Non-pigmented ciliary epithelial cell (primary cell): ENCODE measurements around the gene EXOG.

Experiments
- DNase-seq: peaks from one replicate; pipeline ENCODE4 v3.0.0-alpha.2; 2010; ENCODE audit warnings: low read depth

EXOG gene

DNA sequence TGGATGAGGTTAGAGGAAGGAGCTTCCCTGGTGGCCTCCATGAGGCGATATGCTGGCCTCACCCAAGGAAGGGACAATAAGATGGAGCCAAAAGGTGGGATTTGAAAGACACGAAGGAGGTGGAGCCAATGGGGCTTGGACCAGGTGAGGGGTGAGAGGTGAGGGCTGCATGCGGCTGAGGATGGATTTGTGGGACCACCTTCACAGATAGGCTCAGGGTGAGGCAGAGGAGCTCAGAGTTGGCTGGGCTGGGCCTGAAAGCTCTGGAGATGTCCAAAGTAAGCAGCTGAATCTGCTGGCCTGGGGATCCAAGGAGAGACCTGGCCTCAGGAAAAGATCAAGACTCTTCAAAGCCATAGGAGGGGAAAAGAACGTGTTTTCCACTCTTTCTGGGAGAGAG is 49.8 kb downstream of the EXOG start:
- DNase-seq, result no peak

- DNase-seq, result no peak
Measured at GRCh38 chr3:38548154-38548931, 52.2 kb downstream of the EXOG start.

- no peak for DNase-seq
Measured at GRCh38 chr3:38549082-38549481, 52.9 kb downstream of the EXOG start.

GRCh38 chr3:38549486-38549885 is 53.3 kb downstream of the EXOG start:
- DNase-seq, result no peak

- DNase-seq, result no peak
Measured at GRCh38 chr3:38549957-38550840, 54.1 kb downstream of the EXOG start.

DNA sequence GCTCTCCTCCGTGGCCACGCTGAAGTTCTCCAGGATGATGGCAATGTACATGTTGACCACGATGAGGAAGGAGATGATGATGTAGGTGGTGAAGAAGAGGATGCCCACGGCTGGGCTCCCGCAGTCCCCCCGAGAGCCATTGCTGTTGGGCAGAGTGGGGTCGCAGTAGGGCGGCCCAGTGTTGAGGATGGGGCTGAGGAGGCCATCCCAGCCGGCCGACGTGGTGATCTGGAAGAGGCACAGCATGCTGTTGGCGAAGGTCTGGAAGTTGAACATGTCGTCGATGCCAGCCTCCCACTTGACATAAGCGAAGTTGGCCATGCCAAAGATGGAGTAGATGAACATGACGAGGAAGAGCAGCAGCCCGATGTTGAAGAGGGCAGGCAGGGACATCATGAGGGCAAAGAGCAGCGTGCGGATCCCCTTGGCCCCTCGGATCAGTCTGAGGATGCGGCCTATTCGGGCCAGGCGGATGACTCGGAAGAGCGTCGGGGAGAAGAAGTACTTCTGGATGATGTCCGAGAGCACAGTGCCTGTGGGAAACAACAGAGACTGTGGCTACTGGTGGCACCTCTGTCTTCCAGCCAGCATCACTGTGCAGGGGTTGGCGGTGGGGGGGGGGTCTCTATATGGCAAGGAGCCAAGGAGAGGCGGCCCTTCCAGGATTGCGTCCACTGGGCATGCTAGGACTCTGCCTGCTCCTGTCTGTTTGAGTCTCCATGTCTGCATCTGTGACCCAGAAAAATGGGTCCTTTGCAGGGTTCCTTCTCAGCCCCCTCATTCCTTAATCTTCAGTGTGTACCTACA is 55.1 kb downstream of the EXOG start:
- DNase-seq, result no peak

- no peak for DNase-seq
Measured at GRCh38 chr3:38552364-38552763, 56.2 kb downstream of the EXOG start.

- DNase-seq, result no peak
Measured at GRCh38 chr3:38553071-38553470, 56.9 kb downstream of the EXOG start.

- no peak for DNase-seq
Measured at GRCh38 chr3:38554127-38554827, 58.1 kb downstream of the EXOG start.

DNA sequence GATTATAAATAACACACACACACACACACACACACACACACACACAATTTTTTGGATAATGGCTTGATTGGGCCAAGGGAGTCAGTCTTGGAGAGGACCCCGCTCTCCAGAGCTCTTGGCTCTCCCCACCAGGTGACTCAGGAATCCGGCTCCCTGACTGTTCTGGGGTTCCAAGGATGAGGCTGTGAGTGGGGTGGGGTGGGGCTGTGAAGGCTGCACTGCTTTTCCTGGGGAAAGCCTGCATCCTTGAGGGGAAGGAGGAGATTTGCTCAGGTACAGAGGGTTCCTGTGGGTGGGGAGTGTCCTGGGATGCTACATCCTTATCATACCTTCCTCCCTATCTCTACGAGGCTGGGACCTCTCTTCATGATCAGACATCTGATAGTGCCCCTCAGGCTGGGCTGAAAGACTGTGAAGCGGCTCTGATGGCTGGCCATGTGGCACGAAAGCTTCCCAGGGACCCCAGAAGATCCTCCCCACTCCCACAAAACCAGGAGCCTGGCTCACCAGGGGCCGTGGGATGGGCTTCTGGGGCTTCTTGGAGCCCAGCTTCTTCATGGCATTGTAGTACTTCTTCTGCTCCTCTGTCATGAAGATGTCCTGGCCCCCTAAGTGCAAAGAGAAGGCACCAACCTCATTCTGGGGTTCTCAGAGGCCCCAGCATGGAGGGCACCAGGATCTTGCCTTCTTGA is 59.2 kb downstream of the EXOG start:
- no peak for DNase-seq

- no peak for DNase-seq
Measured at GRCh38 chr3:38555926-38556325, 59.8 kb downstream of the EXOG start.

GRCh38 chr3:38556640-38557358 is 60.7 kb downstream of the EXOG start:
- no peak for DNase-seq

- DNase-seq, result no peak
Measured at GRCh38 chr3:38558864-38559263, 62.7 kb downstream of the EXOG start.

DNA sequence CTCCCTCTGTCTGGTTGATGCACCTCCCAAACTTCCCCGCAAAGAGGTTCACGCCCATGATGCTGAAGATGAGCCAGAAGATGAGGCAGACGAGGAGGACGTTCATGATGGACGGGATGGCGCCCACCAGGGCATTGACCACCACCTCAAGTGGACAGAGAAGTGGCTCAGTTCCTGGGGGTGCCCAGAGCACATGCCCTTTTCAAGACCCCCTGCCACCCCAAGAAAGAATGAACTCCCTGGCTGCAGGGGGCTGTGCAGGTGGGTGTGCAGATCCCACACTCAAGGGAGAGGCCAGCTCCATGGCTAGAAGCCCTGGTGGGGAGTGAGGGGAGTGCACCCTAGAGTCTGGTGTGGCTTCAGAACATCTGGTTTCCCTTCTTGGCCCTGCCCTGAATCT is 64.1 kb downstream of the EXOG start:
- no peak for DNase-seq

- DNase-seq, result no peak
Measured at GRCh38 chr3:38560996-38561717, 65.0 kb downstream of the EXOG start.

DNA sequence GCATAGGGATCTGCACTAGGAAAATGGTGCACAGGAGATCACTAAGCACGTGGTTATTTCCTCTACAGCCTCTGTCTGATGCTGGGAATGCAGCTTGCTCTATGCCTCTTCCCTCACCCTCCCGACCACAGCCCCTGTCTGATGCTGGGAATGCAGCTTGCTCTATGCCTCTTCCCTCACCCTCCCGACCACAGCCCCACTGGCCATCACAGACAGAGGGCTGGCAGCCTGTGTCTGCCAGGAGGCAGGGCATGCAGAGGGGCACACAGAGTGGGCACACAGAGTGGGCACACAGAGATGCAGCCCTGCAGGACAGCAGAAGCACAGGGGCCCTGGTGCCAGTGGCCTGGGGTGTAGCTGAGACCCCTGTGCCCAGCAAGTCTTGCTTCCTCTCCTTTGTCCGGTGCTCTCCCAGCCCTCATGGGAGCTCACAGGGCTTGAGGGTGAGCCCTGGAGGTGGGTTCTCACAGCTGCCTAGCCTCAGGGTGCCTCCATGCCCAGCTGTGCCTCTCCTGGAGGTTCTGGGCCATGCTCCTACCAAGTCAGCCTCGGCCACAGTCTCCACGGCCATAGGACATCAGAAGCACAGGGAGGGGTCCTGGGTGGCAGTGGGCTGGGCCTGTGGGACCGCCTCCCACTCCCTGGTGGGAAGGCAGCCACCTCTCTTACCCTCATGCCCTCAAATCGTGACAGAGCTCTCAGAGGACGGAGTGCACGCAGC is 65.8 kb downstream of the EXOG start:
- no peak for DNase-seq

DNA sequence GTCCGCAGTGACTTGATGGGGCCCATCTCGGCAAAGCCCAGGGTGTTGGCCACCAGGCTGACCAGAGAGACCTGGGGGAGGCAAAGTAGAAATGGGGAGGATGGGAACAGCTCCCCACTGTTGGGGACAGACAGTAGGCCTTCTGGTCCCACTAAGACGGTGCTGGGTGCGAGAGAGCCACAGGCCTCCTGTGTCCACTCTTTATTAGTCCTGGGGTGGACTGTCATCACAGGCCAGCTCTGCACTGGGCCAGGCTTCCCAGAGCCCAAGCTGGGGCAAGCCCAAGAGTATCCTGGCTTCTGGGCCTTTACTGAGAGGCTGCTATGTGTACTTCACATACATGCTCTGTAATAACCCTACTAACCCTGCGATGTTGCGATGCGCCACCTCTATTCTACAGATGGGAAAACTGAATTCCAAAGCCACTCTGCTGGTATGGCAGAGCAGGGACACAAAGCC is 66.4 kb downstream of the EXOG start:
- no peak for DNase-seq

DNA sequence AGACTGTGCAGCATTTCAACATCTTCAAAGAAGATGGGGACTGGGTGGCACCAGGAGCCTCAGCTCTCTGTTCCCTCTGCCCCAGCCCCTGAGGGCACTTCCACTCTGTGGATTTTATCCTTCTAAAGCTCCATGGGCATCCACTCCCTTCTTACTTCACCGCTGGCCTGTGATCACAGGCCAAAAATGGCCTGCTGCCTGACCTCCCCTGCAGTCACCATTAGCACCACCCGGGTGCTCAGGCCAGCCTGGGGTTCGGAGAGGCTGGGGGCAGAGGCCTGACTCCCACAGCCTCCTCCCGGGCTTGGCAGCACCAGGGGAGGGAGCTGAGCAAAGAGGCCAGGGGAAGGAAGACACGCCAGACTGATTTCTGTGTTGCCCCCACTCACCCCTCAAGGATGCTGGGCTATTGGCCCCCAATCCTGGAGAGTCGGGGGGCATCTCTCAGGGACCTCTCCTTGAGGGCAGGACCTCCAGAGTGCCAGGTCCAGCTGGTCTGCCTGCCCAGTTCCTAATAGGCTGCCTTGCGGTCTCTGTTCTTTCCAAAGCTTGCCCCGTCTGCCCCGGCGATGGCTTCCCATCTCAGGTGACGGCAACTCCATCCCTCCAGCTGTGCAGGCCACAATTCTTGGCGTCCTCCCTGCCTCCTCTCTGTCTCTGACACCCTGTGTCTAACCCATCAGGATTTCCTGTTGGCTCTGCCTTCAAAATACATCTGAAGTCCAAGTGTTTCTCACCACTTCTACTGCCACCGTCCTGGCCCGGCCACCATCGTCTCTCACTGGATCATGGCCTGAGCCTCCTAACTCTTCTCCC is 67.1 kb downstream of the EXOG start:
- no peak for DNase-seq
